HepG2 (cell line): ENCODE results near the gene GDAP1L1. TPM values are rescaled to one million over a fixed set of nuclear protein-coding genes. Genes with fewer than 3 reads are reported as not detected.
A peak's percentile ranks its signal among the peaks of the same experiment; 100 is the strongest.

ENCODE experiments used
- EEA1 ChIP-seq: sonication (generic); formaldehyde crosslinking; IDR thresholded peaks from 2 replicates; pipeline ENCODE4 v1.5.1; 2020; ENCODE audit warnings: mild to moderate bottlenecking, missing genetic modification reagents, borderline replicate concordance
- HNRNPLL ChIP-seq: fragments of 200-400 bp; formaldehyde crosslinking; IDR thresholded peaks from 2 replicates; pipeline ENCODE4 v1.6.1; 2017; ENCODE audit warnings: mild to moderate bottlenecking, low read depth, low read length; ENCODE audit not compliant: poor library complexity, severe bottlenecking
- IKZF5 ChIP-seq: IDR thresholded peaks from 2 replicates; pipeline ENCODE4 v1.6.1; 2018; ENCODE audit warnings: missing genetic modification reagents, mild to moderate bottlenecking, missing compliant biosample characterization
- MAZ ChIP-seq, 2 experiments: sonication (generic) in 1 of 2; formaldehyde crosslinking in 1 of 2; IDR thresholded peaks; 2 replicates each; pipeline versions ENCODE4 v1.5.0 to v1.6.1; 2012 to 2020; ENCODE audit warnings: low read depth in 2 of 2, mild to moderate bottlenecking in 2 of 2, borderline replicate concordance in 1 of 2, improper control_type of control experiment in 1 of 2, low read length in 1 of 2, missing genetic modification reagents in 1 of 2, moderate library complexity in 1 of 2
- RFXANK ChIP-seq: IDR thresholded peaks from 2 replicates; pipeline ENCODE4 v1.6.1; 2016
- SKIL ChIP-seq: sonication (generic); formaldehyde crosslinking; IDR thresholded peaks from 2 replicates; pipeline ENCODE4 v1.8.0; 2022; ENCODE audit warnings: missing genetic modification reagents, mild to moderate bottlenecking, moderate library complexity, borderline replicate concordance
- ZFP62 ChIP-seq: sonication (generic); formaldehyde crosslinking; IDR thresholded peaks from 2 replicates; pipeline ENCODE4 v1.4.0; 2020; ENCODE audit warnings: missing genetic modification reagents
- ZIK1 ChIP-seq: sonication (generic); formaldehyde crosslinking; IDR thresholded peaks from 2 replicates; pipeline ENCODE4 v1.5.0; 2020; ENCODE audit warnings: mild to moderate bottlenecking, low read depth, missing genetic modification reagents, borderline replicate concordance
- ZNF660 ChIP-seq: sonication (generic); formaldehyde crosslinking; IDR thresholded peaks from 2 replicates; pipeline ENCODE4 v1.5.1; 2020; ENCODE audit warnings: mild to moderate bottlenecking, low read depth, missing genetic modification reagents, borderline replicate concordance
- ZNF709 ChIP-seq: sonication (generic); formaldehyde crosslinking; IDR thresholded peaks from 2 replicates; pipeline ENCODE4 v1.5.0; 2020; ENCODE audit warnings: mild to moderate bottlenecking, missing genetic modification reagents
- ZNF766 ChIP-seq: sonication (generic); formaldehyde crosslinking; IDR thresholded peaks from 2 replicates; pipeline ENCODE4 v1.5.0; 2020; ENCODE audit warnings: missing genetic modification reagents, borderline replicate concordance
- ZXDC ChIP-seq: sonication (generic); formaldehyde crosslinking; IDR thresholded peaks from 2 replicates; pipeline ENCODE4 v1.5.0; 2020; ENCODE audit warnings: mild to moderate bottlenecking, missing genetic modification reagents
- polyA plus RNA-seq, 8 experiments: library from polyadenylated mRNA; depleted of rRNA in 3 of 8; stranded (reverse) in 7 of 8; unstranded in 1 of 8; fragments of >200 nt; fragmentation: Illumina TruSeq in 4 of 8; extraction: Trizol in 4 of 8; gene quantifications; 2 replicates each; pipeline versions ENCODE4 v1.2.1 to v1.2.3, GENCODE V29; 2011 to 2016; ENCODE audit warnings: low read depth in 4 of 8, missing spikeins in 1 of 8, mixed read lengths in 1 of 8; ENCODE audit not compliant: insufficient read depth in 1 of 8
- total RNA-seq, 5 experiments: library from RNA; depleted of rRNA; stranded (reverse); fragments of >200 nt; fragmentation: Illumina TruSeq; extraction: Trizol; gene quantifications; 2 replicates each; pipeline ENCODE4 v1.2.3, GENCODE V29; 2016; ENCODE audit warnings: low read depth in 1 of 5

Gene GDAP1L1
- total and polyA plus RNA-seq, 2 of the 13 experiments (the other 11 are each of a cell fraction or from before 2014, with no cell fraction given) = 0.04 TPM; not detected in 1

GRCh38 chr20:44302026-44302669 is 55.0 kb downstream of the GDAP1L1 start (continued):
- TF ChIP-seq ZXDC (CRISPR knock-in tag) (no peak), ZNF766 (CRISPR knock-in tag) (peak; percentile 87; the same call in 1 of the 2 replicates), ZNF709 (CRISPR knock-in tag) (no peak), EEA1 (CRISPR knock-in tag) (no peak; the same call in 1 of the 2 replicates), SKIL (CRISPR knock-in tag) (no peak), RFXANK (CRISPR knock-in tag) (0 out of 2 replicates have a peak, but pooled peaks have one; percentile 46), ZIK1 (CRISPR knock-in tag) (no peak; the same call in 1 of the 2 replicates), MAZ (IDR thresholded peaks at IDR 0.05; ENCODE audit: borderline replicate concordance, low read depth, low read length) (peak; percentile 45; the same call in 1 of the 2 replicates), MAZ (CRISPR knock-in tag; IDR thresholded peaks at IDR 0.05; ENCODE audit: low read depth) (peak; percentile 30; the same call in 1 of the 2 replicates), ZNF660 (CRISPR knock-in tag) (no peak), ZFP62 (CRISPR knock-in tag) (no peak), IKZF5 (CRISPR knock-in tag) (peak; percentile 90), HNRNPLL (no peak)
